Measurements from ENCODE around the gene SUSD5.
"Not testable (repeated sequence)": the region's sequence is repeated elsewhere in the genome, so short reads cannot be mapped to it uniquely, and the experiment has no call there.

The SUSD5 gene

DNA sequence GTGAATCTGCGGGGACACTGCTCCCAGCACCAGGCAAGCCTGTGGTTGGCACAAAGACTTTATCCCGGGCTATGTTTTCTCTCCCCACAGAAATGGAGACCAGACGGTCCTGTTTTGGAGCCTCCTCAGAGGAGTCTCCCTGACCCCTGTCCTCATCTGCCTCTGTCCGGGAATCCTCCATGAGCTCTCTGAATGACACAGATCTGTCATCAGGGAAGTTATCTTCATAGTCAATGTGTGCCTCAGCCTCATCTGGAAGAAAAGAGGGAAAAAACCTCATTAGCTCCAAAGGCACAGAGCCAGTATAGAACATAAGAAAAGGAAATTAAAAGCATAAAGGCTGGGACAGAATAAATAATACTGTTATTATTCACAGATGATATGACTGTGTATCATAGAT, 64.8 kb downstream of the SUSD5 start:
- no peak for FAIRE-seq
- DNase-seq (ENCODE audit: insufficient read length, low spot score) = no peak

GRCh38 chr3:33152363-33153360, 65.9 kb downstream of the SUSD5 start:
- DNase-seq (ENCODE audit: insufficient read length, low spot score) = no peak
- no peak for FAIRE-seq

- no peak for DNase-seq (ENCODE audit: insufficient read length, low spot score)
Observed at GRCh38 chr3:33149342-33149741, 69.3 kb downstream of the SUSD5 start.

DNA sequence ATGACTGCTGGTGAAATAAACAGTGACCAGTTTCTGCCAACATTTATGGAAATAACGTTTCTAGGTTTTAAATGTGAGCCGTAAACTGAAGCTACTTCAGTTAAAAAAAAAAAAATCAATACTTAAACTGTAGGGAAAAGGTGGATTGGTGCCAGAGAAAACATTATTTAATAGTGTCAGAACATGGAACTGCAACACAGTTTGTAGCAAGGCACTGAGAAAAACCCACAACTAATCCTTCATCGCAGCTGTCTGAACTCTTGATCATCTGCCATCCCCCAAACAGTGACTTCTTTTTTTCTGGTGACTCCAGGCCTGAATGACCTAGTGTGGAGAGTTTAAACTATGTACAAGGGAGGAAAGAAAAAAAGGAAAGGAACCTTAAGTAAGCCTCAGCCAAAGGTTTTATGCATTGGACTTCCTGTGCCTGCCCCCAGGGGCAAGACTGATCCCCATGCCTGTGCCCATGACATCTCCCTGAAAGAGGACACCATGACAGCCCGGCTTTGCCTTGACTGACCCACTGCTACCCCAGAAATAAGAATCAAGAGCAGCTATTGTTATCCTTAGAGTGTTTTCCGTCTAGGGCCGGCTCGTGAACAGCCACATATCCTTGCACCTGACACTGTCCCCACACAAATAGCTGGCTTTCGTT, 71.7 kb downstream of the SUSD5 start:
- FAIRE-seq (no peak), DNase-seq (ENCODE audit: insufficient read length, low spot score) (no peak)

More at GRCh38 chr3:33149342-33149741, 69.3 kb downstream of the SUSD5 start:
- no peak for FAIRE-seq

GRCh38 chr3:33145901-33146580, 72.6 kb downstream of the SUSD5 start:
- FAIRE-seq (no peak), DNase-seq (ENCODE audit: insufficient read length, low spot score) (no peak)

DNA sequence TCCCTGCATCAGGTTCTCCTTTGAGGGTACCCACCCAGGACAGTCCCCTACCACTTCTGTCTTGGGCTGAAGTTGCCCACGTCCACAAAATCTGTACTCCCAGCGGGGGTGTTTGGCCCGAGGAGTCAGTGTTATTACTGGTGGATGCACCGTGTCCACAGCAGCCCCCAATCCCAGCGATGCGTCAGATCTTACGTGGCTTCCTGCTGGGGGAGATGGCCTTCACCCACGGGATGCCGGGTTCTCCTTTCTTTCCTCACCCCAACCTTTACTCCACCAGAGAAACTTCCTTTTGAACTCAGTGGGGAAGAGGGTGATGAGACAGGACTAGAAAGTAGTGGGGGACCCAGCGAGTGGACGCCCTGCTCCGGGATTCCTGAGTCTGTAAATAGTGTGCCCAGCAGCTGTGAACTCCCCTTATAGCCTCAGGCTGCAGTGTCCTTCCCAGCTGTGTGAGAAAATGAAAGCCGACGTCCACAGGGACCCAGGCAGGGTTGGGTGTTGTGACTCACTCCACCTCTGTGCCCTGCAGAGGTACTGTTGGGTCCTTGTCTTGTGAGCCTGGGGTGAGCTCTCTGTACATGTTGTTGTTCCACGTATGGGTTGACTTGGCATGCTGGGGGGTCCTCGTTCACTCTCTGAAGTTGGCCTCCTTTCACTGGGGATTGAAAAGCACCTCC, 73.2 kb downstream of the SUSD5 start:
- FAIRE-seq (no peak), DNase-seq (ENCODE audit: insufficient read length, low spot score) (no peak)

GRCh38 chr3:33144433-33144832, 74.2 kb downstream of the SUSD5 start:
- DNase-seq (ENCODE audit: insufficient read length, low spot score) (no peak), FAIRE-seq (no peak)

DNA sequence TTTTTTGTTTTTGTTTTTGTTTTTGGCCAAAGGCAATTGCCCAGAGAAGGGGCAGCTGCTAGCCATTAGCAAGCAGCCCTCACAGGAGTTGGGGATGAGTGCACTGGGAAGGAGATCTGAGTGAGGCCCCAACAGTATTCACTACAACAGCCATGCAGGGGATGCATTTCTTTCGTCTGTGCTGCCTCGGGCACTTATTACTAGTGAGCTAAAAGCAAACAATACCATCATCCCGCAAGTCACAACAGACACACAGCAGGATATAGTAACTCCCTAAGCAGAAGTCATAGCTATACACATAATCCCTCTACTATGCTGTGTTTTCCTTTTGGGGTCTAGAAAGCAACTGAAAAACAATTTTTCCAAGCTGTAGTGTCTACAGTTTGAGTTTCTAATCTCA, 77.6 kb downstream of the SUSD5 start:
- FAIRE-seq (no peak), DNase-seq (ENCODE audit: insufficient read length, low spot score) (no peak)

- FAIRE-seq (no peak), DNase-seq (ENCODE audit: insufficient read length, low spot score) (no peak)
Observed at GRCh38 chr3:33139996-33140395, 78.6 kb downstream of the SUSD5 start.

DNA sequence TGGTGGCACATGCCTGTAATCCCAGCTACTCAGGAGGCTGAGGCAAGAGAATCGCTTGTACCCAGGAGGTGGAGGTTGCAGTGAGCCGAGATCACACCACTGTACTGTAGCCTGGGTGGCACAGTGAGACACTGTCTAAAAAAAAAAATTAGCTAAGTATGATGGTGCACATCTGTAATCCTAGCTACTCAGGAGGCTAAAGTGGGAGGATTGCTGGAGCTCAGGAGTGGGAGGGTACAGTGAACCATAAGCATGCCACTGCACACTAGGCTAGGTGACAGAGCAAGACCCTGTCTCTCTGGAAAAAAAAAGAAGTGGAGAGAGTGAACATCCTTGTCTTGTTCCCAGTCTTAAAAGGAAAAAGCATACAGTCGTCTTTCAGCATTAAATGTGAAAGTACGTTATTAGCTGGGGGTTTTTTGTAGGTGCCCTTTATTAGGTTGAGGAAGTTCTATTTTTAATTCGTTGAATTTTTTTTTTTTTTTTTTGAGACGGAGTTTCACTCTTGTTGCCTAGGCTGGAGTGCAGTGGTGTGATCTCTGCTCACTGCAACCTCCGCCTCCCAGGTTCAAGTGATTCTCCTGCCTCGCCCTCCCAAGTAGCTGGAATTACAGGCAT, 79.5 kb downstream of the SUSD5 start:
- not testable (repeated sequence) for FAIRE-seq; DNase-seq (ENCODE audit: insufficient read length, low spot score)

- FAIRE-seq (peak; percentile 21), DNase-seq (ENCODE audit: insufficient read length, low spot score) (no peak)
Observed at GRCh38 chr3:33137691-33138090, 80.9 kb downstream of the SUSD5 start.

DNA sequence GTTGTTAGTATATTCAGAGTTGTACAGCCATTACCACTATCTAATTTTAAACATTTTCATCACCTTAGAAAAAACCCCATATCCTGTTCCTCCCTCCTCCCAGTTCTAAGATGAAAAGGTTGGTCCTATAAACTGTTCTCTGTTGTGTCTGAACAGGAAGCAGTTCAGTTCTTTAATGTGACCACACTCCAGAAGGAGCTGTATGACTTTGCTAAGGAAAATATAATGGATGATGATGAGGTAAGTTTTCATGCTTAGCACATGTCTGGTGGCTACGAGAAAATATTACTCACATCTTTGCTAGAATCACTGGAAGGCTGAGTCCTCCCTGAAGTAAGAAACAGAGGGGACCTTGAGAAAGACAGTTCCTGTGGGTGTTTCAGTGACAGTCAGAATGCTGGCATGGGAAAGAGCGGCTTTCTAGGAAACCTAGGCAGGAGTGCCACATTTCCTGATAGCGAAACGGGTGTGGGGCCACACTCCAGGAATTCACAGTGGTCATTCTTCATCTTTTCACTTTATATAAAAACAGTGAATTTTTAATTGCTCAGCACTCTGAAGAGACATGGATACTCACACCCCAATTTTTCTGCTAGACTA, 84.5 kb downstream of the SUSD5 start:
- FAIRE-seq = no peak
- DNase-seq (ENCODE audit: insufficient read length, low spot score) = no peak

- DNase-seq (ENCODE audit: insufficient read length, low spot score) (no peak), FAIRE-seq (no peak)
Observed at GRCh38 chr3:33132019-33132360, 86.6 kb downstream of the SUSD5 start.

DNA sequence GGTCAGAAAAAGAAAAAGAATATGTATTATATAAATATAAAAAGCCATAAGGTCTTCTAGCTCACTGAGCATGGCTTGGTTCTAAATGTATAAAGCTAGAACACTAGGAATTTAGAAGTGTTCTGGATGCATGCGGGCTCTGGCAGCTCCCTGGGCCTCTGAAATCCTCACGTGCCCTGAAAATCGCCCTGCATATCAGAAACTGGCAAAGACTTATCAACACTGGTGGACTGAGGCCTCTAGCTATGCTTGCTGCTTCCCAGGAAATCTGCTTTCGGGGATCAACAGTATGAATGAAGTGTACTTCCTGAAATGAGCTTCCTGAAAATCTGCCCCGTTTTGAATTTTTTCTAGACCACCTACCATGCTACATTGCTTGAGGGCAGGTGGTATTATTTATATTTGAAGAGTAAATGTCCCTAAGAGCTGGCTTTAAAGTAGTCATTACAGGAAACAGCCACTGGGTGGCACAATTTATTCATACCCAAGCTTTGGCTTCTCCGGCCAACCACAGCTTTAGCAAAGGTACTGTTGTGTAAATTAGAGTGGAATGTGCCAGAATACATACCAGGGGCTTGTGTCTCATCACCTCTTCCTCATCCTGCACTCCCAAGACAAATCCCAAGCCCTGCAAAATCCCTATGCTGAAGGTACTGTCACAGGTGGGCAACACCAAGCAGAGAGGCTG, 87.1 kb downstream of the SUSD5 start:
- peak; percentile 36 for DNase-seq (ENCODE audit: insufficient read length, low spot score)
- peak; percentile 91 for FAIRE-seq

GRCh38 chr3:33130144-33130543, 88.5 kb downstream of the SUSD5 start:
- no peak for FAIRE-seq
- DNase-seq (ENCODE audit: insufficient read length, low spot score) = no peak

- no peak for FAIRE-seq
- DNase-seq (ENCODE audit: insufficient read length, low spot score) = no peak
Observed at GRCh38 chr3:33128706-33129105, 89.9 kb downstream of the SUSD5 start.

- no peak for FAIRE-seq
- no peak for DNase-seq (ENCODE audit: insufficient read length, low spot score)
Observed at GRCh38 chr3:33125840-33126239, 92.8 kb downstream of the SUSD5 start.

DNA sequence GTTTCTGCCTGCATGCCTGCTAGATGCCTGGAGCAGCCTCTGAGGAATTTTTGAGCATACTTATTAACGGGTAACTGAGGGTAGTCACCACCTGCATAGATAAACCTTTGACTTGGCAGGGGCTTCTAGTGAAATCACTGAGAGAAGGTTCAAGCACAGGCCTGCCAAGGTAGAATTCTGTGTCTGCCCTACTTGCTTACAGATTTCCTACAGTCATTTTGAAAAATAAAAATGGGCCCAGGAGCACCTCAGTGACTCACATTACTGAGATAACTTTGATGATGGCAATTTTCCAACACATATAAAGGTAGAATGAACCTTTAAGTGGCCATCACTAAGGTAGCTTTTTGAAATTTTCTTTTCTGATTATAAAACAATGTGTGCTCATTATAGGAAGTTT, 94.0 kb downstream of the SUSD5 start:
- FAIRE-seq (no peak), DNase-seq (ENCODE audit: insufficient read length, low spot score) (no peak)

DNA sequence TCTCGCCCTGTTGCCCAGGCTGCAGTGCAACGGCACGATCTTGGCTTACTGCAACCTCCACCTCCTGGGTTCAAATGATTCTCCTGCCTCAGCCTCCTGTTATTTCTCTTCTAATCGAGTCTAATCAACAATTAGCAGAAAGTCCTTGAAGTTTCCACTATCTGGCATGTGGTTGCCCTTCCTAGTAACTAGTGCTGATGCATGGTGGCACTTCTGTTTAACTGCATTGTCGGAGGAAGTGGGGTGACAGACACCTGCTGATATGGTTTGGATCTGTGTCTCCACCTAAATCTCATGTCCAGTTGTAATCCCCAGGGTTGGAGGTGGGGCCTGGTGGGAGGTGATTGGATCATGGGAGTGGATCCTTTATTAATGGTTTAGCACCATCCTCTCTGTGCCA, 95.6 kb downstream of the SUSD5 start:
- no peak for FAIRE-seq
- DNase-seq (ENCODE audit: insufficient read length, low spot score) = no peak
